ENCODE data around the gene TMEM190.

The TMEM190 gene

DNA sequence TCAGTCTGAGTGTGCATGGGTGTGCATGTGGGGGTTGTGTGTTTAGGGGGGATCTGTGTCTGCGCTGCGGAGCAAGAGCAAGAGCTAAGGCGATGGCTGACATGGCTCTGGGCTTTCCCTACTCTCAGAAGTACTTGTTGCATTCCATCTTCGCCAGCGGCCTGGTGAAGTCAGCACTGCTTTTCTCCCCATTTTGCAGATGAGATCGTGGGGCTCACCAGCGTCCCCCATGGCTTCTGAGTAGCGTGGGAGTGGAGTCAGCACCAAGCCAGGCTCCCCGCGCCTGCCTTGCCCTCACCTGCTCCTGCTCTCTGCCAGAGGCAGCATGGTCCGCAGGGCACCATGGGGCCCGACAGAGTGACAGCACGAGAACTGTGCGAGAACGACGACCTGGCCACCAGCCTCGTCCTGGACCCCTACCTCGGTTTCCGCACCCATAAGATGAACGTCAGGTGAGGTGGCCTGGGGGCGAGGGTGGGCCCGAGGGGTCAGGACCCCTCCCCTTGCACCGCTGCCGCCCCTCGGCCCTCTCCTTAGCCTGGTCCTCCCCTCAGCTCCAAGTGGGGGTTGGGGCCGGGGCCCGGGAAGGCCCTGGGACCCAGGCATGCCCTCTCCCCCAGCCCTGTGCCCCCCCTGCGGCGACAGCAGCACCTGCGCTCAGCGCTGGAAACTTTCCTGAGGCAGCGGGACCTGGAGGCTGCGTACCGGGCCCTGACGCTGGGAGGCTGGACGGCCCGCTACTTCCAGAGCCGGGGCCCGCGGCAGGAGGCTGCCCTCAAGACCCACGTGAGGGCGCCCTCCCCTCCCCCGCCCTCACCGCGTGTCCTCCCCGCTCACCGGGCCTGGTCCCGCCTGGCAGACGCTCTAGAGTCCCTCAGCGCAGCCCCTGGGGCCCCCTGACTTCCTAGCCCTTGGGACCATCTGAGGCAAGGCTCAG is 34.8 kb upstream of the TMEM190 start:
- TF ChIP-seq, protein P1, sequence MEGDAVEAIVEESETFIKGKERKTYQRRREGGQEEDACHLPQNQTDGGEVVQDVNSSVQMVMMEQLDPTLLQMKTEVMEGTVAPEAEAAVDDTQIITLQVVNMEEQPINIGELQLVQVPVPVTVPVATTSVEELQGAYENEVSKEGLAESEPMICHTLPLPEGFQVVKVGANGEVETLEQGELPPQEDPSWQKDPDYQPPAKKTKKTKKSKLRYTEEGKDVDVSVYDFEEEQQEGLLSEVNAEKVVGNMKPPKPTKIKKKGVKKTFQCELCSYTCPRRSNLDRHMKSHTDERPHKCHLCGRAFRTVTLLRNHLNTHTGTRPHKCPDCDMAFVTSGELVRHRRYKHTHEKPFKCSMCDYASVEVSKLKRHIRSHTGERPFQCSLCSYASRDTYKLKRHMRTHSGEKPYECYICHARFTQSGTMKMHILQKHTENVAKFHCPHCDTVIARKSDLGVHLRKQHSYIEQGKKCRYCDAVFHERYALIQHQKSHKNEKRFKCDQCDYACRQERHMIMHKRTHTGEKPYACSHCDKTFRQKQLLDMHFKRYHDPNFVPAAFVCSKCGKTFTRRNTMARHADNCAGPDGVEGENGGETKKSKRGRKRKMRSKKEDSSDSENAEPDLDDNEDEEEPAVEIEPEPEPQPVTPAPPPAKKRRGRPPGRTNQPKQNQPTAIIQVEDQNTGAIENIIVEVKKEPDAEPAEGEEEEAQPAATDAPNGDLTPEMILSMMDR (IDR thresholded peaks at IDR 0.05), result no peak

DNA sequence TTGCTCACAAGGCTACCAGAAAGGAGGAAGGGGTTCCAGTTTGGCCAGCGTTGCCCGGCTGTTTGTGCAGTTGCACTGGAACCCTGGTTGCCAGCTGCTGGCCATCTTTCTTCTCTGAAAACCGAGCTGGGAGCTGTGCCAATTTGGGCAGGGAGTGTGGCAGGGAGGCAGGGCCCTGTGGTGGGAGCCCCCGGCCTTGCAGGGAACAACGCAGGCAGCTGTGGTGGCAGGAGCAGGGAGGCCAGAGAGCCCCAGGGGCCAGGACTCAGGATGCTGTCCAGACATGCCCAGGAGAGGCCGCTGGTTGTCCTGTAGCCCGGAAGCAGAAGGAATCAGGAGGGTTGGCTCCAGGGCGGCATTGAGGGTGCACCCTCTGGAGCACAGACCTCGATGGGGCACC is 32.2 kb upstream of the TMEM190 start:
- TF ChIP-seq, protein P1 (IDR thresholded peaks at IDR 0.05), result no peak

DNA sequence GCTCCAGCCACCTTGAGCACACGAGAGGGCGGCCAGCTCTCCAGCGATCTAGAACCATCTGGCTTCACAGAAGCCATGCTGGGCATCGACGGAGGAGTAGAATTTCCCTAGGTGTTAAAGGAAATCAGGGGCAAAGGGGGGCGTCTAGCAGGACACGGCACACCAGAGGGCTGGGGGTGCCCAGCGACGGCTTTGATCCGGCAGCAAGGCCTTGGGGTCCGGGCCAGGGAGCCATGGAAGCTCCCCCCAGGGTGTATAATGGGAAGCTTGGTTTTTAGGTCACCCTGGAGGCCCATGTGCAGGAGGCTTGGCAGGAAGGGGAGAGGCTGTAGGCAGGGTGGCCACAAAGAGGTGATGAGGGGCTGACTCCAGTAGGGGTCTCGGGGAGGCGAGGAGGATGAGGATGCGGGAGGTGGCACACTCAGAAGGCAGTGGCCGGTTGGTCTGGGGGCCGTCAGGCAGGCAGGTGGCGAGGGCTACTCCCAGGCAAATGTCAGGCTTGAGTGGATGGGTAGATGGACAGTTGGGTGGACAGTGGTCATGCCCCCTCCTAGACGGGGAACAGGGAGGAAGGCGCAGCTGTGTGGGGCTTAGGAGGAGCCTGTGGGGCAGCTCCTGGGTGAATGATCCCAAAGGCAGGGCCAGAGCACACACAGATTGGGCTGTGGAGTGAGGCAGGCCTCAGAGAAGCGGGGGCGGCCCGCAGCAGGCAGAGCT is 31.4 kb upstream of the TMEM190 start:
- TF ChIP-seq, protein P1 (IDR thresholded peaks at IDR 0.05), result no peak

- TF ChIP-seq, protein P1 (IDR thresholded peaks at IDR 0.05), result no peak
Observed at GRCh38 chr19:55345818-55346724, 30.6 kb upstream of the TMEM190 start.

GRCh38 chr19:55346725-55347441 is 29.7 kb upstream of the TMEM190 start:
- TF ChIP-seq, protein P1 (IDR thresholded peaks at IDR 0.05), result no peak

DNA sequence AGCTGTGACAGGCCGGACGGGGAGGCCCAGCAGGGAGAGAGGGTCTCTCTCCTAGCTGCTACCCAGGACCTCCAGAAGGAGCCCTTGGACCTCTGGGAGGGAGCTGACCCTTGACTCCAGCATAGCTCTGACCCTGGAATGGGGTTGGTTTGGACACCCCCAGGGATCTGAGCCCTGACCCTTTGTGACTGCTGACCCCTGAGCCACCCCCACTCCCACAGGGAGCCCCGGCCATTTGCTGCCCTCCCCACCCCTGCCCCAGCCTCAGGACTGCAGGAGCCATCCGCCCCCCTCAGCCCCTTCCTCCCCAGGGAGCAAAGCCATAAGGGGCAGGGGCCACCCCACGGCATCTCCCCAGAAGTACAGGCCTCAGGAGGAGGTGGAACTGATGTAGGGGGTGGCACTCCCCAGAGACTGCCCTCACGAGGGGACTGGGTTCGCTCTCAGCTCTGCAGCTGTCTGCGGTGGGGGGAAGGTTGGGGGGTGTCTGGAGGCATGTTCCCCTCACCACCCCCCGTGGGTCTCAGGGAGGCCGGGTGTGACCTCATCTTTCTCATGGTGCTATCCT is 29.1 kb upstream of the TMEM190 start:
- TF ChIP-seq, protein P1 (IDR thresholded peaks at IDR 0.05), result no peak

Measured in LNCAP (cell line).